GM19324 (cell line): ENCODE results near the gene CCR2.

Experiments
- ATAC-seq: cut with Tn5 transposase; IDR thresholded peaks from one replicate; pipeline ENCODE4 v1.9.1; 2021; ENCODE audit warnings: mild to moderate bottlenecking, moderate library complexity; ENCODE audit not compliant: unreplicated experiment, low FRiP score

Gene CCR2

DNA sequence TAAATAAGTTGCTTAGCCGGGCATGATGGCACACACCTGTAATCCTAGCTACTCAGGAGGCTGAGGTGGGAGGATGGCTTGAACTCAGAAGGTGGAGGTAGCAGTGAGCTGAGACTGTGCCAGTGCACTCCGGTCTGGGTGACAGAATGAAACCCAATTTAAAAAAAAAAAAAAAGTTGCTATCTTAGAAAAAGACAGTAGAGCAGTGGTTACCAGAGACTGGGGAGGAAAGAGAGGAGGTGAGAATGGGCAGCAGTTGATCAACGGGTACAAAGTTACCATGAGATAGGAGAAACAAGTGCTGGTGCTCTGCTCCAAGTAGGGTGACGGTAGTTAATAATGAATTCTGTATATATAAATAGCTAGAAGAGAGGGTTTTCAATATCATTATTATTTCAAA lies 821 bp upstream of the CCR2 start:
- ATAC-seq: no peak

DNA sequence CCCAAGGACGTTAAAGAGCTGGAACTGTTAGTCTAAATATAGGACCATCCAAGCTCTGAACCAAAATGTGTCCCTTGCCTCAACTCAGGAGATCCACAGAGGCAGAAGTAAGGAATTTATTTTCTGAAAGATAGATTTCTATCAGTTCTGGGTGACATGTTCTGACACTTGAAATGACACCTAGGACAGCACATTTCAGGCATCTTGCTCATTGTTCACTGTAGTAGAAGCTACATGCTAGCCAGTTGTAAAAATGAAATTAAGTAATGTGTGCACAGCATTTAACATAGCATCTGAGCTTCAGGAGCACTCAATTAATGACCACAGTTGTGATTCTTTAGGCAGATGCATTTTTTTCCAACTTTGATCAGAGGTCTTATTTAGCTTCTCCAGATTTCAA lies 567 bp downstream of the CCR2 start:
- no peak for ATAC-seq

DNA sequence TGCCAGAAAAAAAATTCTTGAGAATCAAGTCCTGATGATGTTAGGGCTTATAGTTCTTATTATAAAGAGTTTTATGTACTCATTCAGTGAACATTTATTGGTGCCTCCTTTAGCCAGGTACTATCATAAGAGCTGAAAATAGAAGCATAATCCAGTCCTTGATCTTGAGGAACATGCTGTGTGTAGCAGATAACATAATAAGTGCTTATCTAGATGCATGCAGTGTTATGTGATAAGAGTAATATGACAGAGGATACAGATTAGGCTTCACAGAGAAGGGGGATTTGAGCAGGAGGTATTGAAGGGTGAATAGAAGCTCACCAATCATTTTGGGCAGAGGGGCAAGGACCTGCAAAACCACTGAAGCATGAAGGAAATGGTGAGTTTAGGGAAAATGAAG lies 1.1 kb downstream of the CCR2 start:
- no peak for ATAC-seq

DNA sequence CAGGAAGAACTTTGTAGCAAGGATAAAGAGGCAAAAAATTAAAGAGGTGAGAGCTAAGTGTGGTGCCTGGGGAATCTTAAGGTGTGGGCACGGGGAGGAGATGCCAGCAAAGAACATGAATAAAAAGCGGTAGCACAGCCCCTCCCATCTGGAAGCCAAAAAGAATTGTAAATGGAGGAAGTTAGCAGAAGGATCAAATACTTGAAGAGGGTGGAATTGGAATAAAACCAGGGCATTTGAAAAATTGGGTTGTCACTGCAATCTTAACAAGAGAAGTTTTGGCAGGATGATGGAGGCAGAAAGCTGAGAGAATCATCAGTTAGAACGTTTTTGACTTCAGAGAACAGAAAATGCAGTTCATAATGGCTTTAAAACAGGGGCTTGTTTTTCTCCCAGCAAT lies 2.4 kb downstream of the CCR2 start:
- ATAC-seq: no peak

DNA sequence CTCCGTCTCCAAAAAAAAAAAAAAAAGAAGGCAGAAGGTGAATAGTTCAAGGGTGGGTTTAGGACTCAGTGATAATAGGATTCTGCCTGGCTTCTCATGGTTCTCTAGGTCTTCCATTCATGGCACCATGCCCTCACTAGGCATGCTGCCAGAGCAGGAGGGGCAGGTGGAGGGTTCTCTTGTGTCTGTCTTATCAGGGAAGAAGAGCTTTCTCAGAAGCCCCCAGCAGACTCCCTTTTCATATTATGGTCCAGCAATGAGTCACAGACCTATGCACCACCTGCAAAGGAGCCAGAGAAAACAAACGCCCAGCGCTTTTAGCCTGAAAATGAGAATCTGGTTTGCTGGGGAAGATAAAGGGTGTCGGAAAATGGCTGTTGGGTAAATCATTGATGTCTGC lies 3.0 kb downstream of the CCR2 start:
- ATAC-seq: no peak

DNA sequence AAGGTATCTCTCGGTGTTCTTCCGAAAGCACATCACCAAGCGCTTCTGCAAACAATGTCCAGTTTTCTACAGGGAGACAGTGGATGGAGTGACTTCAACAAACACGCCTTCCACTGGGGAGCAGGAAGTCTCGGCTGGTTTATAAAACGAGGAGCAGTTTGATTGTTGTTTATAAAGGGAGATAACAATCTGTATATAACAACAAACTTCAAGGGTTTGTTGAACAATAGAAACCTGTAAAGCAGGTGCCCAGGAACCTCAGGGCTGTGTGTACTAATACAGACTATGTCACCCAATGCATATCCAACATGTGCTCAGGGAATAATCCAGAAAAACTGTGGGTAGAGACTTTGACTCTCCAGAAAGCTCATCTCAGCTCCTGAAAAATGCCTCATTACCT lies 4.6 kb downstream of the CCR2 start:
- ATAC-seq: no peak

DNA sequence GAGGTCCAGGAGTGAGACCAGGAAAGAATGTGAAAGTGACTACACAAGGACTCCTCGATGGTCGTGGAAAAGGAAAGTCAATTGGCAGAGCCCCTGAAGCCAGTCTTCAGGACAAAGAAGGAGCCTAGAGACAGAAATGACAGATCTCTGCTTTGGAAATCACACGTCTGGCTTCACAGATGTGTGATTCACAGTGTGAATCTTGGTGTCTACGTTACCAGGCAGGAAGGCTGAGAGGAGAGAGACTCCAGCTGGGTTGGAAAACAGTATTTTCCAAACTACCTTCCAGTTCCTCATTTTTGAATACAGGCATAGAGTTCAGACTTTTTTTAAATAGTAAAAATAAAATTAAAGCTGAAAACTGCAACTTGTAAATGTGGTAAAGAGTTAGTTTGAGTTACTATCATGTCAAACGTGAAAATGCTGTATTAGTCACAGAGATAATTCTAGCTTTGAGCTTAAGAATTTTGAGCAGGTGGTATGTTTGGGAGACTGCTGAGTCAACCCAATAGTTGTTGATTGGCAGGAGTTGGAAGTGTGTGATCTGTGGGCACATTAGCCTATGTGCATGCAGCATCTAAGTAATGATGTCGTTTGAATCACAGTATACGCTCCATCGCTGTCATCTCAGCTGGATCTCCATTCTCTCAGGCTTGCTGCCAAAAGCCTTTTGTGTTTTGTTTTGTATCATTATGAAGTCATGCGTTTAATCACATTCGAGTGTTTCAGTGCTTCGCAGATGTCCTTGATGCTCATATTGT lies 6.0 kb downstream of the CCR2 start:
- ATAC-seq: no peak

DNA sequence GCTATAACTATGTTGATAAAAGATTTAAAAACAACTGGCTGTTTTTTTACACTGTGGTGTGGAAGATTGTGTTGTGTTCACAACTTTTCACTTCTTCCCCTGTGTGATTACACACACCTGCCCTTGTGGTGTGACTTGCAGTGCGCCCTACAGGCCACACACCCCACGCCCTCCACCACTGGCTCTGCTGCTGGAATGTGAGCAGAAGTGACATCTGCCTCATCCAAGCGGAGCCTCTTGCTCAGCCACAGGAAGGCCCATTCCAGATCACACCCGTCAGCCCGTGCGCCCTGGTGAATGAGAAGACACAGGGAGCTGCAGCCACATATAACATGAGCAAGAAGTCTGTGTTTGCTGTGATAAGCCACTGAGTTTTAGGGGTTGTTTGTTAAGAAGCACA lies 7.0 kb downstream of the CCR2 start:
- no peak for ATAC-seq

DNA sequence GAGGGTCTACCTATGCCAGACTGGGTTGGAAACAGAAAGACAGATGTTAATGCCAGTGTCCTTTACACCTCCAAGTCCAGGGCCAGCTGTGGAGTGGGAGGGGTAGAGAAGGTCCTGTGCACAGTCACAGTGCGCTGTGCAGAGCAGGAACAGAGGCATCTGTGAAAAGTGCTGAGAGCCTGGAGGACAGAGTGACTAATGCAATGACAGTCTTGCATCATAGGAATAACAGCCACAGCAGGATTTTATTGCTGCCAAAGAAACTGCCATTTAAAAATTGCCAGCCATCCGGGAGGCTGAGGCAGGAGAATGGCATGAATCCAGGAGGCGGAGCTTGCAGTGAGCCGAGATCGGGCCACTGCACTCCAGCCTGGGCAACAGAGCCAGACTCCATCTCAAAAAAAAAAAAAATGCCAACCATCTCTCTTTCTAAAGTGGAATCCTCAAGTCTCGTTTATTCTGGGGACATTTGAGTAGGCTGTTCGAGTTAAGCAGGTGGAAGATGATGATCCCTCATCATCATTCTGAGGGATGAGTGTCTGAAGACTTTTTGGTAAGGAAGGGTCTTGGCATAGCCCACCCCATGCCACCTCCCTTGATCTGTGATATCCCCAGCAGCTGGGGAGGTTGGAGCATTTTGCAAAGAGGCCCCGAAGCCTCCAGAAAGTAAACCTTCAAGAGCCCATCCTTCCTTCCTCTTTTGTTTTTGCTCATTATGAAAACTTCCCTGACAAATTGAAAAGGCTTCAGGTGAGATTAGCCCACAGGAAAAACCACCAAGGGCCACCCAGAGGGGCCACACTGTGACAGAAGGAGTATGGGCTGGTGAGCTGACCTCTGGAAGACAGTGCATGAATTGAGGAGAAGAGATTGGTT lies 7.7 kb downstream of the CCR2 start:
- no peak for ATAC-seq

DNA sequence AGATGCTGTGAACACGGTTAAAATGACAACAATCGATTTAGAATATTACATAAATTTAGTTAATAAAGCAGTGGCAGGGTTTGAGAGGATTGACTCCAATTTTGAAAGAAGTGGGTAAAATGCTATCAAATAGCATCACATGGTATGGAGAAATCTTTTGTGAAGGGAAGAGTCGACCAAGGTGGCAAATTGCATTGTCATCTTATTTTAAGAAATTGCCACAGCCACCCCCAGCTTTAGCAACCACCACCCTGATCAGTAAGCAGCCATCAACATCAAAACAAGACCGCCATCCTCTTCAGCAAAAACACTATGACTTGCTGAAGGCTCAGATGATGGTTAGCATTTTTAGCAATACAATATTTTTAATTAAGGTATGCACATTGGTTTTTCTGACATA lies 11.1 kb downstream of the CCR2 start:
- ATAC-seq: no peak

DNA sequence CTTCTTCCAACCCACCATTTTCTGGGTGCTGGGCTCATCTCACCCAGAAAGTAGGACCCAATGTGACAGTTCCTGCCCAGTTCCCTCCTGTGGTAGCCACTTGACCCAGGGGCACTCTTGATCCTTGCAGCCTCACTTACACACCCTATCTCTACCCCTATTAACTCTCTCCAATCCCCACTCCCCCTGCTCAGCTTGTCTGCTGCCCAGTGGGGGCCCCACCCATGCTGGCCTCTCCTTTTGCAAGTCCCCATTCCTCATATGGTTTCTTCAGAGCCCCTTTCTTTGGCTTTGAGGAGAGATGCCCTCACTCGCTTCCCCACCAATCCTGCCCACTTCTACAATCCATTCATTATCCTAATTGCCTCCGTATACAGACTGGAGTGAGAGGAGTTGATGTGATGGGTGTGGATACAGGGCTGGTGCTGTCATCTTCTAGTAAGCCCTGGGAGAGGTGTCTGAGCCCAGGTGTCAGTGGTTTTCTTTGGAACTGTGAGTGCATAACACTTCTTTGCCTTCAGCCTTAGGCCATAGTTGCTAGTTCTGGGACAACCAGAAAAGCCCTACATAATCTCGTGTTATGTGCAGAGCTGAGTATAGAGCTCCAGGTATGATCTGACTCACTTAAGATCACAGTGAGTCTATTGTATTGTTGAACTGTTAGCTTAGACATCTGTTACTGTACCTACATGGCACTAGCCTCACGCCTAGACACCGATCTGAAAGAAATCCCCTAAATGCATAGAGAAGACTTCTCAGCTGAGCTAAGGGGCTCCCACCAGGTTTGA lies 12.0 kb downstream of the CCR2 start:
- no peak for ATAC-seq

DNA sequence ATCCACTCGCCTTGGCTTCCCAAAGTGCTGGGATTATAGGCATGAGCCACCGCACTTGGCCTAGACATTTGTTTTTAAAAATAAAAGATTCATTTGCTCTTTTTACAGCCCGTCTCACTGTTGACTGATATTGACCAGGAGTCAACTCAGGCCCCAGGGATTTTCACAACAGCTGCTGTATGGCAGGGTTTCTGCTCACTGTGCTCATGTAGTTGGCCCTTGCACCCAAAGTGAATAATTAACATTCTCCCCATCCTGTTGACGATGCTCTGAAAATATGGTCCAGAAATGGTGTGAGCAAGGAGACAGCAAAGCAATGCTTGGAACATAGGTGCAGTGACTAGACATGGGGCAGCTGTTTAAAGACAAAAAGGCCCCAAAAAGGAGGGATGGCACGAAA lies 13.9 kb downstream of the CCR2 start:
- ATAC-seq: no peak

DNA sequence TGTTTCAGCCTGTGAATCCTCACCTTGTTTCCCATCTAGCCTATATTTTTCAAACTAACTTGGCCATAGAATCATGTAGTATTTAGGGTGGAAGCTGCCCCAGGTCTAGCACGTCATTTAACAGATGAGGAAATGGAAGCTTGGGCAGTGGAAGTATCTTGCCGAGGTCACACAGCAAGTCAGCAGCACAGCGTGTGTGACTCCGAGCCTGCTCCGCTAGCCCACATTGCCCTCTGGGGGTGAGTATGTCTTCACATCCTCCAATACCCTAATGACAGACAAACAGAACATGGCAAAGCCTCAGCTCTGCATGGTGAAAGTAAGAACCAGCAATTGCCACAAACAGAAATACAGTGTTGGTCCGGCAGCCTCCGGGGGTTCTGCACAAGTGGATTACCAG lies 14.7 kb downstream of the CCR2 start:
- peak; percentile 69 for ATAC-seq

DNA sequence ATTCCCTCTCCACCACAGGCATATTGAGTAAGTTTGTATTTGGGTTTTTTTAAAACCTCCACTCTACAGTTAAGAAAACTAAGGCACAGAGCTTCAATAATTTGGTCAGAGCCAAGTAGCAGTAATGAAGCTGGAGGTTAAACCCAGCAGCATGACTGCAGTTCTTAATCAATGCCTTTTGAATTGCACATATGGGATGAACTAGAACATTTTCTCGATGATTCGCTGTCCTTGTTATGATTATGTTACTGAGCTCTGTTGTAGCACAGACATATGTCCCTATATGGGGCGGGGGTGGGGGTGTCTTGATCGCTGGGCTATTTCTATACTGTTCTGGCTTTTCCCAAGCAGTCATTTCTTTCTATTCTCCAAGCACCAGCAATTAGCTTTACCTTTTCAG lies 15.2 kb downstream of the CCR2 start:
- ATAC-seq: no peak

DNA sequence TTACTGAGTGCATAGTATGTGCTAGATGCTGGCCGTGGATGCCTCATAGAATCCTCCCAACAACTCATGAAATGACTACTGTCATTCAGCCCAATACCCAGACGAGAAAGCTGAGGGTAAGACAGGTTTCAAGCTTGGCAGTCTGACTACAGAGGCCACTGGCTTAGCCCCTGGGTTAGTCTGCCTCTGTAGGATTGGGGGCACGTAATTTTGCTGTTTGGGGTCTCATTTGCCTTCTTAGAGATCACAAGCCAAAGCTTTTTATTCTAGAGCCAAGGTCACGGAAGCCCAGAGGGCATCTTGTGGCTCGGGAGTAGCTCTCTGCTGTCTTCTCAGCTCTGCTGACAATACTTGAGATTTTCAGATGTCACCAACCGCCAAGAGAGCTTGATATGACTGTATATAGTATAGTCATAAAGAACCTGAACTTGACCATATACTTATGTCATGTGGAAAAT lies 15.8 kb downstream of the CCR2 start:
- no peak for ATAC-seq

DNA sequence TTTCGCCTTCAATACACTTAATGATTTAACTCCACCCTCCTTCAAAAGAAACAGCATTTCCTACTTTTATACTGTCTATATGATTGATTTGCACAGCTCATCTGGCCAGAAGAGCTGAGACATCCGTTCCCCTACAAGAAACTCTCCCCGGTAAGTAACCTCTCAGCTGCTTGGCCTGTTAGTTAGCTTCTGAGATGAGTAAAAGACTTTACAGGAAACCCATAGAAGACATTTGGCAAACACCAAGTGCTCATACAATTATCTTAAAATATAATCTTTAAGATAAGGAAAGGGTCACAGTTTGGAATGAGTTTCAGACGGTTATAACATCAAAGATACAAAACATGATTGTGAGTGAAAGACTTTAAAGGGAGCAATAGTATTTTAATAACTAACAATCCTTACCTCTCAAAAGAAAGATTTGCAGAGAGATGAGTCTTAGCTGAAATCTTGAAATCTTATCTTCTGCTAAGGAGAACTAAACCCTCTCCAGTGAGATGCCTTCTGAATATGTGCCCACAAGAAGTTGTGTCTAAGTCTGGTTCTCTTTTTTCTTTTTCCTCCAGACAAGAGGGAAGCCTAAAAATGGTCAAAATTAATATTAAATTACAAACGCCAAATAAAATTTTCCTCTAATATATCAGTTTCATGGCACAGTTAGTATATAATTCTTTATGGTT lies 17.1 kb downstream of the CCR2 start, which contains the start of gene CCR5:
TSS of gene CCR5 (plus strand) at position 108 of the 680 bp plus-strand sequence. CDS start 1,957 bp downstream, outside the sequence.
- no peak for ATAC-seq

DNA sequence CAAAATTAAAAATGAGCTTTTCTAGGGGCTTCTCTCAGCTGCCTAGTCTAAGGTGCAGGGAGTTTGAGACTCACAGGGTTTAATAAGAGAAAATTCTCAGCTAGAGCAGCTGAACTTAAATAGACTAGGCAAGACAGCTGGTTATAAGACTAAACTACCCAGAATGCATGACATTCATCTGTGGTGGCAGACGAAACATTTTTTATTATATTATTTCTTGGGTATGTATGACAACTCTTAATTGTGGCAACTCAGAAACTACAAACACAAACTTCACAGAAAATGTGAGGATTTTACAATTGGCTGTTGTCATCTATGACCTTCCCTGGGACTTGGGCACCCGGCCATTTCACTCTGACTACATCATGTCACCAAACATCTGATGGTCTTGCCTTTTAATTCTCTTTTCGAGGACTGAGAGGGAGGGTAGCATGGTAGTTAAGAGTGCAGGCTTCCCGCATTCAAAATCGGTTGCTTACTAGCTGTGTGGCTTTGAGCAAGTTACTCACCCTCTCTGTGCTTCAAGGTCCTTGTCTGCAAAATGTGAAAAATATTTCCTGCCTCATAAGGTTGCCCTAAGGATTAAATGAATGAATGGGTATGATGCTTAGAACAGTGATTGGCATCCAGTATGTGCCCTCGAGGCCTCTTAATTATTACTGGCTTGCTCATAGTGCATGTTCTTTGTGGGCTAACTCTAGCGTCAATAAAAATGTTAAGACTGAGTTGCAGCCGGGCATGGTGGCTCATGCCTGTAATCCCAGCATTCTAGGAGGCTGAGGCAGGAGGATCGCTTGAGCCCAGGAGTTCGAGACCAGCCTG lies 17.8 kb downstream of the CCR2 start:
- no peak for ATAC-seq

DNA sequence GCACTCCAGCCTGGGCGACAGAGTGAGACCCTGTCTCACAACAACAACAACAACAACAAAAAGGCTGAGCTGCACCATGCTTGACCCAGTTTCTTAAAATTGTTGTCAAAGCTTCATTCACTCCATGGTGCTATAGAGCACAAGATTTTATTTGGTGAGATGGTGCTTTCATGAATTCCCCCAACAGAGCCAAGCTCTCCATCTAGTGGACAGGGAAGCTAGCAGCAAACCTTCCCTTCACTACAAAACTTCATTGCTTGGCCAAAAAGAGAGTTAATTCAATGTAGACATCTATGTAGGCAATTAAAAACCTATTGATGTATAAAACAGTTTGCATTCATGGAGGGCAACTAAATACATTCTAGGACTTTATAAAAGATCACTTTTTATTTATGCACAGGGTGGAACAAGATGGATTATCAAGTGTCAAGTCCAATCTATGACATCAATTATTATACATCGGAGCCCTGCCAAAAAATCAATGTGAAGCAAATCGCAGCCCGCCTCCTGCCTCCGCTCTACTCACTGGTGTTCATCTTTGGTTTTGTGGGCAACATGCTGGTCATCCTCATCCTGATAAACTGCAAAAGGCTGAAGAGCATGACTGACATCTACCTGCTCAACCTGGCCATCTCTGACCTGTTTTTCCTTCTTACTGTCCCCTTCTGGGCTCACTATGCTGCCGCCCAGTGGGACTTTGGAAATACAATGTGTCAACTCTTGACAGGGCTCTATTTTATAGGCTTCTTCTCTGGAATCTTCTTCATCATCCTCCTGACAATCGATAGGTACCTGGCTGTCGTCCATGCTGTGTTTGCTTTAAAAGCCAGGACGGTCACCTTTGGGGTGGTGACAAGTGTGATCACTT lies 18.8 kb downstream of the CCR2 start:
- no peak for ATAC-seq

DNA sequence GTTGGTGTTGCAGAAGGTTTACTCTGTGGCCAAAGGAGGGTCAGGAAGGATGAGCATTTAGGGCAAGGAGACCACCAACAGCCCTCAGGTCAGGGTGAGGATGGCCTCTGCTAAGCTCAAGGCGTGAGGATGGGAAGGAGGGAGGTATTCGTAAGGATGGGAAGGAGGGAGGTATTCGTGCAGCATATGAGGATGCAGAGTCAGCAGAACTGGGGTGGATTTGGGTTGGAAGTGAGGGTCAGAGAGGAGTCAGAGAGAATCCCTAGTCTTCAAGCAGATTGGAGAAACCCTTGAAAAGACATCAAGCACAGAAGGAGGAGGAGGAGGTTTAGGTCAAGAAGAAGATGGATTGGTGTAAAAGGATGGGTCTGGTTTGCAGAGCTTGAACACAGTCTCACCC lies 20.8 kb downstream of the CCR2 start:
- no peak for ATAC-seq
